ENCODE data around the gene COL17A1. TPM values are rescaled to one million over a fixed set of nuclear protein-coding genes. Genes with fewer than 3 reads are reported as not detected.

Gene COL17A1
- total RNA-seq, 1 donor from 2014 or later: 1.5 TPM

GRCh38 chr10:103995134-103995533 lies 90.5 kb downstream of the COL17A1 start:
- intact Hi-C loops (cut with DNase I): no loop called here
- DNase-seq (no peak), ATAC-seq (no peak)
- no peaks in the 10 kb centered on the region for H3K4me1 ChIP-seq
- TF ChIP-seq, protein P1, sequence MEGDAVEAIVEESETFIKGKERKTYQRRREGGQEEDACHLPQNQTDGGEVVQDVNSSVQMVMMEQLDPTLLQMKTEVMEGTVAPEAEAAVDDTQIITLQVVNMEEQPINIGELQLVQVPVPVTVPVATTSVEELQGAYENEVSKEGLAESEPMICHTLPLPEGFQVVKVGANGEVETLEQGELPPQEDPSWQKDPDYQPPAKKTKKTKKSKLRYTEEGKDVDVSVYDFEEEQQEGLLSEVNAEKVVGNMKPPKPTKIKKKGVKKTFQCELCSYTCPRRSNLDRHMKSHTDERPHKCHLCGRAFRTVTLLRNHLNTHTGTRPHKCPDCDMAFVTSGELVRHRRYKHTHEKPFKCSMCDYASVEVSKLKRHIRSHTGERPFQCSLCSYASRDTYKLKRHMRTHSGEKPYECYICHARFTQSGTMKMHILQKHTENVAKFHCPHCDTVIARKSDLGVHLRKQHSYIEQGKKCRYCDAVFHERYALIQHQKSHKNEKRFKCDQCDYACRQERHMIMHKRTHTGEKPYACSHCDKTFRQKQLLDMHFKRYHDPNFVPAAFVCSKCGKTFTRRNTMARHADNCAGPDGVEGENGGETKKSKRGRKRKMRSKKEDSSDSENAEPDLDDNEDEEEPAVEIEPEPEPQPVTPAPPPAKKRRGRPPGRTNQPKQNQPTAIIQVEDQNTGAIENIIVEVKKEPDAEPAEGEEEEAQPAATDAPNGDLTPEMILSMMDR (IDR thresholded peaks at IDR 0.05): no peak
- no peaks in the 10 kb centered on the region for H3K9me3 ChIP-seq
- H3K4me3 ChIP-seq: no peak overlapping the region
- H3K27ac ChIP-seq: no peak overlapping the region
- peaks cover 57% of the 10 kb centered on the region for H3K36me3 ChIP-seq
- no peaks in the 10 kb centered on the region for H3K27me3 ChIP-seq

- intact Hi-C loops (cut with DNase I): no loop called here
- no peaks in the 10 kb centered on the region for H3K27me3 ChIP-seq
- peaks cover 31% of the 10 kb centered on the region for H3K36me3 ChIP-seq
- H3K4me1 ChIP-seq: peaks cover 5% of the 10 kb centered on the region
- TF ChIP-seq, protein P1 (IDR thresholded peaks at IDR 0.05): no peak
- H3K27ac ChIP-seq: no peak overlapping the region
- H3K9me3 ChIP-seq: no peaks in the 10 kb centered on the region
- H3K4me3 ChIP-seq: no peak overlapping the region
- ATAC-seq: no peak
- DNase-seq: no peak
Measured at GRCh38 chr10:103991393-103992128, 94.1 kb downstream of the COL17A1 start.

GRCh38 chr10:103990531-103990930 lies 95.1 kb downstream of the COL17A1 start:
- H3K36me3 ChIP-seq: peaks cover 29% of the 10 kb centered on the region
- H3K27ac ChIP-seq: no peak overlapping the region
- ATAC-seq (no peak), DNase-seq (no peak)
- no peaks in the 10 kb centered on the region for H3K27me3 ChIP-seq
- peaks cover 5% of the 10 kb centered on the region for H3K4me1 ChIP-seq
- H3K4me3 ChIP-seq: no peak overlapping the region
- H3K9me3 ChIP-seq: no peaks in the 10 kb centered on the region
- TF ChIP-seq, protein P1 (IDR thresholded peaks at IDR 0.05): no peak
- intact Hi-C loops (cut with DNase I): no loop called here

GRCh38 chr10:103990121-103990520 lies 95.6 kb downstream of the COL17A1 start:
- no peaks in the 10 kb centered on the region for H3K9me3 ChIP-seq
- H3K36me3 ChIP-seq: peaks cover 29% of the 10 kb centered on the region
- no peaks in the 10 kb centered on the region for H3K27me3 ChIP-seq
- DNase-seq (no peak), ATAC-seq (no peak)
- peaks cover 5% of the 10 kb centered on the region for H3K4me1 ChIP-seq
- intact Hi-C loops (cut with DNase I): no loop called here
- H3K27ac ChIP-seq: no peak overlapping the region
- no peak overlapping the region for H3K4me3 ChIP-seq
- TF ChIP-seq, protein P1 (IDR thresholded peaks at IDR 0.05): no peak

- no peaks in the 10 kb centered on the region for H3K27me3 ChIP-seq
- H3K36me3 ChIP-seq: peaks cover 1% of the 10 kb centered on the region
- intact Hi-C loops (cut with DNase I): no loop called here
- no peaks in the 10 kb centered on the region for H3K9me3 ChIP-seq
- no peak for DNase-seq
- peaks cover 8% of the 10 kb centered on the region for H3K4me1 ChIP-seq
- TF ChIP-seq, protein P1 (IDR thresholded peaks at IDR 0.05): no peak
- no peak for ATAC-seq
- H3K27ac ChIP-seq: no peak overlapping the region
- no peak overlapping the region for H3K4me3 ChIP-seq
Measured at GRCh38 chr10:103986360-103986759, 99.3 kb downstream of the COL17A1 start.

Measured in upper lobe of right lung (tissue), 1 donor.